HL-60 (cell line): ENCODE measurements around the gene NUP93.

ENCODE experiments used
- POLR2AphosphoS5 ChIP-seq: IDR thresholded peaks from 2 replicates; pipeline ENCODE4 v1.6.1; 2012; ENCODE audit warnings: low read depth
- SPI1 ChIP-seq: IDR thresholded peaks from 2 replicates; pipeline ENCODE4 v1.6.1; 2012; ENCODE audit warnings: low read depth, mild to moderate bottlenecking, borderline replicate concordance
- TF ChIP-seq, protein P1 (sequence below): IDR thresholded peaks from one replicate; pipeline ENCODE4 v1.5.1; 2011; ENCODE audit warnings: low read length, control low read depth, inconsistent platforms; ENCODE audit not compliant: insufficient read depth
- TF ChIP-seq, protein P2 (sequence below): IDR thresholded peaks from 2 replicates; pipeline ENCODE4 v1.6.1; 2012; ENCODE audit warnings: low read depth; ENCODE audit not compliant: insufficient replicate concordance

DNA sequence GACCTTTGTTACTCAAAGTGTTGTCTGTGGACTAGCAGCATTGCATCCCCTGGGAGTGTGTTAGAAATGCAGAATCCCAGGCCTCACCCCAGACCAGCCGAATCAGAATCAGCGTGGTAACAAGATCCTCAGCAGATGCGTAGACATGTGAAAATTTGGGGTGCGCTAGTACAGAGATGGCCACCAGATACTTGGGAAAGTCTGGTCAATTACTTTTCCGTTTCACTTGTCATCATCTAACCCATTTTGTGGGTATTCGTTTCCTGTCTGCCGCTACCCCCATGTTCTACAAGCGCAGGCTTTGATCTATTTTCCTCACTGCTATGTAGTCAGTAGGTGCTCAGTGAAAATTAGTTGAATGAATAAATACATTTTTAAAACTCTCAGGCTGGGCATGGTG lies 168.9 kb downstream of the NUP93 start:
- TF ChIP-seq, protein P1, sequence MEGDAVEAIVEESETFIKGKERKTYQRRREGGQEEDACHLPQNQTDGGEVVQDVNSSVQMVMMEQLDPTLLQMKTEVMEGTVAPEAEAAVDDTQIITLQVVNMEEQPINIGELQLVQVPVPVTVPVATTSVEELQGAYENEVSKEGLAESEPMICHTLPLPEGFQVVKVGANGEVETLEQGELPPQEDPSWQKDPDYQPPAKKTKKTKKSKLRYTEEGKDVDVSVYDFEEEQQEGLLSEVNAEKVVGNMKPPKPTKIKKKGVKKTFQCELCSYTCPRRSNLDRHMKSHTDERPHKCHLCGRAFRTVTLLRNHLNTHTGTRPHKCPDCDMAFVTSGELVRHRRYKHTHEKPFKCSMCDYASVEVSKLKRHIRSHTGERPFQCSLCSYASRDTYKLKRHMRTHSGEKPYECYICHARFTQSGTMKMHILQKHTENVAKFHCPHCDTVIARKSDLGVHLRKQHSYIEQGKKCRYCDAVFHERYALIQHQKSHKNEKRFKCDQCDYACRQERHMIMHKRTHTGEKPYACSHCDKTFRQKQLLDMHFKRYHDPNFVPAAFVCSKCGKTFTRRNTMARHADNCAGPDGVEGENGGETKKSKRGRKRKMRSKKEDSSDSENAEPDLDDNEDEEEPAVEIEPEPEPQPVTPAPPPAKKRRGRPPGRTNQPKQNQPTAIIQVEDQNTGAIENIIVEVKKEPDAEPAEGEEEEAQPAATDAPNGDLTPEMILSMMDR = no peak
- TF ChIP-seq SPI1 = no peak
- TF ChIP-seq, protein P2, sequence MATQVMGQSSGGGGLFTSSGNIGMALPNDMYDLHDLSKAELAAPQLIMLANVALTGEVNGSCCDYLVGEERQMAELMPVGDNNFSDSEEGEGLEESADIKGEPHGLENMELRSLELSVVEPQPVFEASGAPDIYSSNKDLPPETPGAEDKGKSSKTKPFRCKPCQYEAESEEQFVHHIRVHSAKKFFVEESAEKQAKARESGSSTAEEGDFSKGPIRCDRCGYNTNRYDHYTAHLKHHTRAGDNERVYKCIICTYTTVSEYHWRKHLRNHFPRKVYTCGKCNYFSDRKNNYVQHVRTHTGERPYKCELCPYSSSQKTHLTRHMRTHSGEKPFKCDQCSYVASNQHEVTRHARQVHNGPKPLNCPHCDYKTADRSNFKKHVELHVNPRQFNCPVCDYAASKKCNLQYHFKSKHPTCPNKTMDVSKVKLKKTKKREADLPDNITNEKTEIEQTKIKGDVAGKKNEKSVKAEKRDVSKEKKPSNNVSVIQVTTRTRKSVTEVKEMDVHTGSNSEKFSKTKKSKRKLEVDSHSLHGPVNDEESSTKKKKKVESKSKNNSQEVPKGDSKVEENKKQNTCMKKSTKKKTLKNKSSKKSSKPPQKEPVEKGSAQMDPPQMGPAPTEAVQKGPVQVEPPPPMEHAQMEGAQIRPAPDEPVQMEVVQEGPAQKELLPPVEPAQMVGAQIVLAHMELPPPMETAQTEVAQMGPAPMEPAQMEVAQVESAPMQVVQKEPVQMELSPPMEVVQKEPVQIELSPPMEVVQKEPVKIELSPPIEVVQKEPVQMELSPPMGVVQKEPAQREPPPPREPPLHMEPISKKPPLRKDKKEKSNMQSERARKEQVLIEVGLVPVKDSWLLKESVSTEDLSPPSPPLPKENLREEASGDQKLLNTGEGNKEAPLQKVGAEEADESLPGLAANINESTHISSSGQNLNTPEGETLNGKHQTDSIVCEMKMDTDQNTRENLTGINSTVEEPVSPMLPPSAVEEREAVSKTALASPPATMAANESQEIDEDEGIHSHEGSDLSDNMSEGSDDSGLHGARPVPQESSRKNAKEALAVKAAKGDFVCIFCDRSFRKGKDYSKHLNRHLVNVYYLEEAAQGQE = no peak
- TF ChIP-seq POLR2AphosphoS5 = no peak
